GOT3 (cell line): ENCODE results near the gene TMEM164.
"Not testable (repeated sequence)": the region's sequence is repeated elsewhere in the genome, so short reads cannot be mapped to it uniquely, and the experiment has no call there.

Source experiments
- DNase-seq: peaks from one replicate; lab custom pipeline; 2025; ENCODE audit warnings: mixed read lengths; lab: John Stamatoyannopoulos, UW

TMEM164 gene

DNA sequence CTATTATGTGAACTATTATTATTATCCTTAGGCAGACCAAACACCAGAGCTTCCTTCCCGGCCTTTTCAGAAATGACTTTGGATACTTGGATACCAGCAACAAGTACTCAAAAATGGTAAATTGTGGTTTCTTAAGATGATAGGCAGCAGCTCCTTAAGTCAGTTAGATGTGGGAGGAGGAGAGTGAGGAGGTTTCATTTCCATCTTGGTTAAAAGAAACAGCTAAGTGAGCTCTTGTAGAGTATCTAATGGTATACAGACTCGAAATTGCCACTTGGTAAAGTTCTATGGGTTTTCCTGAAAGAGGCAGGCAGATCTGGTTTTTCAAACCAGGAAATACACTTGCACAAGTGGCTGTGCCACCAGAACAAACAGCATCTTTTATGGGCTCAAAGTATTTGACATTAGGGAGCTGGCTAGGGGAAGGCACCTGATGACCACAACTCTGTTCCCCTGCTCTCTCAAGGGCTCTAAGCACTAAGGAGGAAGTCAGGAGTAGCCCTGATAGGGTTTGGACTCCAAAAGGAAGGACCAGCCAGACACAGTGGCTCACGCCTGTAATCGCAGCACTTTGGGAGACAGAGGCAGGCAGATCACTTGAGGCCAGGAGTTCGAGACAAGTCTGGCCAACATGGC is 130.9 kb downstream of the TMEM164 start:
- no peak for DNase-seq

DNA sequence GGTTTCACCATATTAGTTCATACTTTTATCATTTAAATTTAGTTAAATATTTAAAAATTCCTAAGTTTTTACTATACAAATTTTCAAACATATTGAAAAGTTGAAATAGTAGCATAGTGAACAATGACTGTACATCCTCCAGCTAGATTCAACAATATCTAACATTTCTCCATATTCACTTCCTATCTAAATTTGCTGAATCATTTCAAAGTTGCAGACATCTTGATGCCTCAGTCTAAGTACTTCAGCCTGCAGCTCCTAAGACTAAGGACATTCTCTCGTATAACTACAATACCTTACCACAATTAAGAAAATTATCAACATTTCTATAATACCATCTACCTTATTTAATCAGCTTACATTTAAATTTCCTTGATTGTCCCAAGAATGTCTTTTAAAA is 132.7 kb downstream of the TMEM164 start:
- no peak for DNase-seq

DNA sequence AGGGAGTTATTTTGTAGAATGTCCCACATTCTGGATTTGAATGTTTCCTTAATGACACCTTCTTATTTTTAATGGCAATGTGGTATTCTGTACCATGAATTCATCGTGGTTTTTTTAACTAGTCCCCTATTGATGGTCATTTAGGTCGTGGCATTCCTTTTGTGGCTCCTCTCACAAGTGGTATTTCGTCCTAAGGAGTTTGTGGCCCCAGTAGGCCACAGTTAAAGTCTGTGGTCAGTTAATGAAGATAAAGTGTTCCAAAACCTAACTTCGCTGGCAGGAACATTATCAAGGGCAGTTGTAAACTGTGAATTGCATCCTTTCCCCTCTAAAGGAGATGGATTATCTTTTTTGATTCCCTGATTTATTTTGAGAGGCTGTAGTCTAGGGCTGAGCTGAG is 133.2 kb downstream of the TMEM164 start:
- no peak for DNase-seq

DNA sequence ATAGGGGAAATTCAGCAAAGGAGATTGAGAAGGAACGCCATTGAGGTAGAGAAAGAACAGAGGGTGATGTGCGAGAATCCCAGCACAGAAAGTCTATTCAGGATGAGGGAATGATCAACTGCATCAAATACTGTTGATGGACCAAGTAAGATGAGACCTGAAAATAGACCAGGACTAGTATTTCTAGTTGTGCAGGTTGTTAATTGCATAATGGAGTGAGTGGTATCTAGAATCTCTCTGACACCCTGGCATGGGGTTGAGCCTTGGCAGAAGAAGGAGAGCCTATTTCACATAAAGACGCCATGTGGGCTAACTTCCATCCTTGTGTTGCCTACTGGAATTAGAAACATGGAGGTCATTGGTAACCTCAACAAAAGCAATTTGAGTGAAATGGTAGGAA is 135.6 kb downstream of the TMEM164 start:
- no peak for DNase-seq

DNA sequence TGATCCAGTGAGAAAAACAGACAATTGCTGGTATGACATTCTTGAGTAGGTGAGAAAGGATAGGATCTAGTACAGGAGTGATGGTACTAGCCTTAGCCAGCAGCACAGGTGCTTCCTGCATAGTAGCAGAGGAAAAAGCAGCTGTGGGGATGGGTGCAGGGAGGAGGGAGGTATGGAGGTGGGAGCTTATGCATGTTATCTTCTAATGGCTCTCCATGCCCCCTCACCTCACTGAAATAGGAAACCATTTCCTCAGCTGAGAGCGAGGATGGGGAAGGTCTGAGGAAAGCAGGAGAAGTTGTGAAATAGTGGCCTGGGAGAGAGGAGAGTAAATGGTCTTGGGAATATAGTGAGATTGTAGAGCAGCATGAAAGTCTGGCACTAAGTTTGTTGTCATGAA is 136.3 kb downstream of the TMEM164 start:
- DNase-seq: no peak

DNA sequence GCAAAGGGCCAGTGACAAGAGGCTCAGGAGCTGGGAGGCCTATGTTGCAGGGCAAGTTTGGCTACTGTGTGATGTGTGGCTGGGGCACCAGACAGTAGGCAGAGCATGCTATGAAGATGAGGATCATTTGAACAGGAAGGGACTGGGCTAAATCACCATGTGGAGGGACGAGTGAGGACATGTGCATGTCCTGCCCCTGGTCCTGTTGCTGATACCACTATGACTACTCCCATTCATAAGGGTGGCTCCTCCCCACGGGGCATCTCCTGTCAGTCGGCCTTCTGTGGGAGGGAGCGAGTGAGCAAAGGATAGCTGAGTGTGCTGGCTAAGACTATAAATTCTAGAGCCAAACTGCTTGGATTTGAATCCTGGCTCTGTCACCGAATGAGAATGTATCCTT is 139.2 kb downstream of the TMEM164 start:
- no peak for DNase-seq

DNA sequence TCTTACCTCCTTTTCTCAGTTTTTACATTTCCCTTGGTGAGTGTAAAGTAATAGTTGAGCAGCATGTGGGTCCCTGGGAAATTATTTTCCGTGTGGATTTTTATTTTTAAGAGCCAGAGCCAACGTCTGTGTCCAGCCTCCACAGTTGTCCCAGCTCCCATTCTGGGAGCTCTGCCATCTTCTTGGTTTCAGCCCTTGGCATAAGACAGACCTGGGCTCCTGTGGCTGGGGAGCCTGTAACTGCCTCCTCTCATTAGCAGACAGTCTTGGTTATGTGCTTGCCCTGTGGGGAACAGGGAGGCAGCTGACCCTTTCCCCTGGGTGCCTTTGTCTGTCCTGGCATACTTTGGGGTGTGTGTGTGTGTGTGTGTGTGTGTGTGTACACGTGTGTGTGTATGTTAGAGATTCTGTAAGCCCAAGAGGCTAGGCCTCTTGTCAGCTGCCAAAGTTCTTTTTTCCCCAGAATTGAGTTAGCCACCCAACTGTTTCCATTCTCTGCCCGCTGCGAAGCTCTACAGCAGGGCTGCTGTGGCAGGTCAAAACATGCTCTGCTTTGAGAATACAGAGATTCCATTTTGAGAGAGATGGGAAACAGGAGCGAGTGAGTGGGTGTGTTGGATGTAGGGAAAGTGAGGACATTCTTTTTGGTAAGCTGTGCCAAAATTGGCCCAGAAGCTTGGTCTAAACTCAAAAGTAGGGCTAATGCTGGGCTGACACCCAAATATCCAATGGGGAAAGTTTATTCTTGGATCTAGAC is 140.7 kb downstream of the TMEM164 start:
- DNase-seq: no peak

DNA sequence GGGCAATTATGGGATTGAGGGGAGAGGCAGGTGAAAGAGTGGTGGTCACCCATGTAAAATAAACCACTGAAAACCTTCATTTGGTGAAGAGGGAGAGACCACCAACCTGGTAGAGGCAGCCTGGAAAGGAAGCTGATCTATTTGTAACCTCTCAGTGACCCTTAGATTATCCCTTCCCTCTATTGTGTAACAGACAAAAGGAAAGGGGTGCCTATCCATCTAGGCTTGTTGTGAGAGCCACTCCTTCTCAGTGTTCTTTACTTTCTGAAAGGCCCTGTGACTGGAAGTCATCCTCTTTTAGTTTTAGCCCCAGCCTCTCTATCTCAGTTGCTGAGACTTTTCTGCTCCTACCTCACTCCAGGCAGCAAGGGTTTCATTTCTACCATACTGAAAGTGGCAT is 142.4 kb downstream of the TMEM164 start:
- DNase-seq: no peak

DNA sequence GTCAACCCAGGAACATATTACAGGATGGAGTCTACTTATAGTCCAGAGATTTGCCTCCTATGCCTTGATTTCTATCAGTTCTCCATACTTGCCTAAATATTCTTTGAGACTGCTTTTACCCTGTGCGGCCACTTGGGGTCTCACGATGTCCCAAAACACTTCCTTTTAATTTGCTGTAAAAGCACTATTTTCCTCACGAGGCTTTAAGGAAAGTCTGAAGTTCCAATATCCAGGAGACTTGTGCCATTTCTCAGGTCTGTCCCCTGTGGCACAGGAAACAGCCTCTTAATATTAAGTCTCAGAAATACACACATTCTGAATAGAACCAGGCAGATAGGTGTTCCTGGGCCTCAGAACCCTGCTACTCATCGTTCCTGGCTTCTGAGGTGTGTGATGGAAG is 142.9 kb downstream of the TMEM164 start:
- DNase-seq: no peak

DNA sequence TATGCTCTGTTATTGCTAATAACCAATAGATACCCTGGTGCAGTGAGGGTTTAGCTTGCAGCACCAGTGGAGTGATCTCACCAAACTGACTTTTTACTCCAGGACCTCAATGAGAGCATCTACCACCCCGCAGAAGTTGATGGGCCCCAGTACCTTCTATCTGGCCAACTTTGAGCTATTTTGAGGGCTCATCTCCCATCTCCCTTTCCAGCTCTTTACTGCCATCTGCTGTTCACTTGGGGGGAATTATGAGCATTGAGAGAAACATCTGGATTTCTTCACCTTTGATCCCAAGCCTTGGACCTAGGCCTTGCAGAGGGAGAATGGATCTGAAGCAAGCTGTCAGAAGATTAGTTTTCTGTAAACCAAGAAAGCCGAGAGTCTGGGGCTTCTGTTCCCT is 143.6 kb downstream of the TMEM164 start:
- no peak for DNase-seq

DNA sequence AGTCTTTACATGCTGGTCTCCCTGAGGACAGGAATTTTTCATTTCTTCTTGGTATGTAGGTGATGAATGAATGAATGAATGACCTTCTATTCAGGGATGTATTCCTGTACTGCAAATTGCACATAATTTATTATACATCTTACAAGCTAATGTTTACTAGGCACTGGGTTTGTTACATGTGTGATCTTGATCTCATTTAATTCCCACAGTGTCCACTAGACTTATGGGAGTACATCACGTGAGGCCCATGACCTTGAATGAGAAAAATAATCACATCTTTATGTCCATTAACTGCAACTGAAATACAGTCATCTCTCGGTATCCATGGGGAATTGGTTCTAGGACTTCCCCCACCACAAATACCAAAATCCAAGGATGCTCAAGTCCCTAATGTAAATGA is 150.3 kb downstream of the TMEM164 start:
- no peak for DNase-seq

DNA sequence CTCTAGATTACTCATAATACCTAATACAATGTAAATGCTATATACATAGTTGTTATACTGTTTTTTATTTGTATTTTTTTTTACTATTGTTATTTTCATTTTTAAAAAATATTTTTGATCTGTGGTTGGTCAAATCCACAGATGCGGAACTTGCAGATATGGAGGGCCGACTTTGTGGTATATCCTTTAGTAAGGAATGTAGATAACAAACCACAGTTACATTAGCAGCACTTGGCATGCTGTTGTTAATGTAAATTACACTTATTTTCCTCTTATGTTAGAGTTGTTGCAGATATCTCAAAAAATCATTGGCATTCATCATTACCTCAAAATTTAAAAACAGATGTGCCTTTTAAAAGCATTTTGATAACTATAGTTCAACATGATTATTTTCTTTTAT is 151.0 kb downstream of the TMEM164 start:
- no peak for DNase-seq

DNA sequence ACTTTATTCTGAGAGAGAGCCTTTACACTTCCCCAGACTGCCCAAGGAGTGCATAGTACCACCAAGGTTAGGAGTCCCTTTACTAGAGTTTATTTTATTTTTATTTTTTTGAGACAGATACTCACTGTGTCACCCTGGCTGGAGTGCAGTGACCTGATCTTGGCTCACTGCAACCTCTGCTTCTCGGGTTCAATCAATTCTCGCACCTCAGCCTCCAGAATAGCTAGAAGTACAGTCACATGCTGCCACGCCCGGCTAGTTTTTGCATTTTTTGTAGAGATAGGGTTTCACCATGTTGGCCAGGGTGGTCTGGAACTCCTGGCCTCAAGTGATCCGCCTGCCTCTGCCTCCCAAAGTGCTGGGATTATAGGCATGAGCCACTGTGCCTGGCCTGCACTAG is 151.4 kb downstream of the TMEM164 start:
- not testable (repeated sequence) for DNase-seq

DNA sequence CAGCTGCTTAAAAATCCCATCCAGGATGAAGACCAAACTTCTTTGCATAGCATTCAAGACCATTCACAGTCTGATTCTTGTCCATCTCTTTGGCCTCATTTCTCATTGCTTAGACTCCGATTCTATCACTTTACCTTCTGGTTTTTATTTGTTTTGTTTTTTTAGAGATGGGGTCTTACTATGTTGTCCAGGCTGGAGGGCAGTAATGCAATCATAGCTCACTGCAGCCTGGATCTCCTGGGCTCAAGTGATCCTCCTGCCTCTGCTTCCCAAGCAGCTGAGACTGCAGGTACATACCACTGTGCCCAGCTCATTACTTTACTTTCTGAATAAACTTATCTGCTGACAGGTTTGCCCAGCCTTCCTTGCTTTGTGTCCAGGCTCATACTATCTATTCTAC is 152.8 kb downstream of the TMEM164 start:
- no peak for DNase-seq

DNA sequence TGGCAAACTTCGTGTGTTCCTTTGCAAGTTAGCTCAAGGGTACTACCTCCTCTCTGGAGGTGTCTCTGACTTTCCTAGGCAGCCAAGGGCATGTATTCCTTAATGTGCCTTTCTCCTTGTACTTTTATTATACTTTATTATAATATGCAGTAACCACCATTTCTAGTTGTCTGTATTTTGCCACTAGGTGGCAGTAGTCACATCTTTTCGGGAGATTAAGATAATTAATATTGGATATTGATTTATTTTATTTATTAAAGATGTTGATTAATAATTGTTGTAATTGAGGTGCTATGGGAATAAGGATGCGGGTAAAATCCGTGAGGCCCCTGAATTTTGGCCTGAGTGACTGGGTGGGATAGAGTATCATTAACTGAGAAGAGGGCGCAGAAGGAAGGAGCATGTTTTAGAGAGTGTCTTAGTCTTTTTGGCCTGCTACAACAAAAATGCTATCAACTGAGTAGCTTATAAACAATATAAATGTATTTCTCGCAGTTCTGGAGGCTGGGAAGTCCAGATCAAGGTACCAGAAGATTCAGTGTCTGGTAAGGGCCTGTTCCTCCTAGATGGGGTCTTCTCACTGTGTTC is 153.3 kb downstream of the TMEM164 start:
- DNase-seq: no peak

DNA sequence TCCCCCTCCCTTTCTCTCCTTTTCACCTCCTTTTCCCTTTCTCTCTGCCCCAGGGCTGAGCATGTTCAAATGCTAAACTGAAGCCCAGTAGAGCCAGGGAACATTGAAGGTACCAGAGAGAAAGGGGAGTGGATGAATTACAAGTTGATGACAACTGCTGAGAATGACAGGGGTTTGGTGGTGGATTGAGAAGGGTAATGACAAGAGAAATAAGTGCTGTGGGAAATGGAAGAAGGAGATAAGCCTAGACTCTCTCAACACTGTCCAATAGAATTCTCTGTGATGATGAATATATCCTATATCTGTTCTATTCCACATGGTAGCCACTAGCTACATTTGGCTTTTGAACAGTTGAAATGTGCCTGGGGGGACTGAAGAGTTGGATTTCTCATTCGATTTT is 154.5 kb downstream of the TMEM164 start:
- DNase-seq: no peak

DNA sequence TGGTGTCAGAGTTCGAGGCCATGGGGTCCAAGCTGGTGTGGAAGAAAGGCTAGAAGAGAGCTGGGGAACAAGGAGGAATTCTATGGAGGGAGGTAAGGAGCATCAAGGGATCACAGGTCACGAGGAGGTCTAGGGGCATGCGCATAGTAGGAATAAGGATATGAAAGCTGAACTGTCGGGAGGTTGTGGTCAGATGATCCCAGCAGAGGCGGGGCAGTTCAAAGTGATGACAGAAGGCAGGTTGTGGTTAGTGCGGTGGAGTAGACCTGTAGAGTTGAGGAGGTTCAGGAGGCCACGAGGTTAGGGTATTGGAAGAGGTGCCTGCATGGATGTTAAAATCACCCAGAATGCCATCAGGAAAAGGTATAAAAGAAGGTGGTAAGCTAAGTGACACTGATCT is 156.3 kb downstream of the TMEM164 start:
- no peak for DNase-seq

DNA sequence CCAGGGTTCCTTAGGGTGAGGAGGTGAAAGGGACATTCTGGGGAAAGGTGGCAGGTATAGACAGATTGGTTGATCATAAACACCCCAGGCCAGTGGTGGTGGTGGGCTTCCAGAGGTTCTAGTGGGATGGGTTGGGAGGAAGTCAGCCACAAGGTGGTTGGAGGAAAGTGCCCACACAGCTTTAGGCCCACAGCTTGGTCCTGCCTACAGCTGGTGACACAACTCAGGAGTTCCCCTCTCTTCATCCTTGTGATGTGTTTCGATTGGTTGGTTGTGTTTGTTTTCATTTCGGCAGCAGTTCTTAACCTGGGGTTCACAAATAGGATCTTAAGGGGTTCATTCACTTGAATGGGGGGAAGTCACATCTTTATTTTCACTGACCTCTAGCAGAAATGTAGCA is 157.0 kb downstream of the TMEM164 start:
- DNase-seq: no peak

DNA sequence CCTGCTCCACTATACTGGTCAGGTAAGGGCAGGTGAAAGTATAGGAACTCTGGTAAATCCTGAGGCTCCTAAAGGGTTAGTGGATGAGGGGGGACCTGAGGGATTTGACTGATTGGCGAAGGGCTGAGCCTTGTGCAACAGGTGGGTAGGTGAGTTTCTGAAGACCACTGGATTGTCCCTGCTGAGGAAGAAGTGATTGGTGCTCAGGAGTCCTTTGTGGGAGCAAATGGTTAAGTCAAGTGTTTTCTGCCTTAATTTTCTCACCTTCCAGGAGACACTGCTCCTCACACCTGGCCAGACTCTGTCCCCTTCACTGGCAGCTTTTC is 158.4 kb downstream of the TMEM164 start:
- DNase-seq: no peak

DNA sequence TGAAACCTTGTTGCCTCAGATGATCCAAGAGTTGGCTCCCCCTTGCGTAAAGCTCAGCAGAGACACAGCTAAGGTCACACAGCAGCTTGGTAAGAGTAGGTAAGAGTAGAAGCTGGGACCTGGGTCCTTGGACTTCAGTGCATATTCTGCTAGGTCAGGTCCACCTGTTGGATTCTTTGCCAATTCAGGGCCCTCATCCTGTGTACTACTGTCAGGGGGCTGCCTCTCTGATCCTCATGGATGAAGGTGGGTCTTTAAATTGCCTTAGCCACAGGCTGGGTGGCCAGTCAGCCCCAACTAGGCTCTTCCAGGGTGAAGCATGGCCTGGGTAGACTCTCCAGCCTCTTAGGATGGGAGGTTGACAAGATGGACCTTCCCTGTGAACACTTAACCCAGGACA is 159.2 kb downstream of the TMEM164 start:
- DNase-seq: no peak

DNA sequence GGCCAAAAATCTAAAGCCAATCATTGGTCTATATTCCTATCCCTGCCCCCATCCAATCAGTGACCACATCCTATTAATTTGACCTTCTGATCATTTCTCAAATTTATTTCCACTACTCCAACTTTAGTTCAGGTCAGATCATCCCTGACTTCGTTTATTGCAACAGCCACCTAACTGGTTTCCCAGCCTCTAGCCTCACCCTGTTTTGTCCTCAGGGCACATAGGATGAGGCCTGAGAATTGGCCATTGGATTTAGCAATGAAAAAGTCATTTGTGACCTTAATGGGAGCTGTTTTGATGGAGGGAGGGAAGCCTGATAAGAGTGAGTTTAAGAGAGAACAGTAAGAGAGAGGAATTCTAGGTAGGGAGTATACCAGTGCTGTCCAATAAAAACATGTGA is 160.0 kb downstream of the TMEM164 start:
- no peak for DNase-seq

DNA sequence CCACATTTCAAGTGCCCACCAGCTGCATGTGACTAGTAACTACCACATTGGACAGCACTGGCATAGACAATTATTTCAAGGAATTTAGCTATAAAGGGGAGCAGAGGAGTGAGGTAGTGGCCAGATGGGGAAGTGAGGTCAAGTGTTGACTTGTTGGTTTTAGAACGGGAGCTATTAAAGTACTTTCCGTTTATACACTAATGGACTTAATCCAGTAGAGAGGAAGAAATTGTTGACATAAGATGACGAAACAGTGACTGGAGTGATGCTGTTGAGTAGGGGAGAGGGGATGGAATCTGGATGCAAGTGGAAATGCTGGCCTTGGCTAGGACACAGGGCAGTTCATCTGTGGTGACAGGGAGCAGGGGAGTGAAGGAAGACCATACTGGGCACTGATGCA is 160.6 kb downstream of the TMEM164 start:
- DNase-seq: no peak

DNA sequence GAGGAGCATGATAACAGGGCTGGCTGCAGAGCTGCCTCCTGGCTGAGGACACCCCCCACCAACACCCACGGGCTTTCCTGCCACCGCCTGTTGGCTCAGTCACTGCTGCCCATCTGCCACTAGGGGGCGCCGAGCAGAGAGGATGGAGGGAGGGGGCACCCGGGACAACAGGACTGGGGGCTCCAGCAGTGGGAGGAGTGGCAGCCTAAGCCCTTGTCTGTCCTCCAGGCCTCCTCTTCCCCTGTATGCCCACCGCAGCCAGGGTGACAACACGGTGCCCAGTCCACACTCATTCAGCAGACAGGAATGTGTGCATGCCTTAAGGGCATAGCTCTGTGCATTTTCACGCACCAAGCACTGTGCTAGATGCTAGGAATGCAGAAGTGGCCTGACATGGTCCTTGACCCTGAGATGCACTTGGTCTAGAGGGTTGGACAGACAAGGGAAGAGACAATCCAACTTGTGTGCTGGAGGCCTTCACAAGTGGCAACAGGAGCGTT is 165.1 kb downstream of the TMEM164 start:
- DNase-seq: no peak

DNA sequence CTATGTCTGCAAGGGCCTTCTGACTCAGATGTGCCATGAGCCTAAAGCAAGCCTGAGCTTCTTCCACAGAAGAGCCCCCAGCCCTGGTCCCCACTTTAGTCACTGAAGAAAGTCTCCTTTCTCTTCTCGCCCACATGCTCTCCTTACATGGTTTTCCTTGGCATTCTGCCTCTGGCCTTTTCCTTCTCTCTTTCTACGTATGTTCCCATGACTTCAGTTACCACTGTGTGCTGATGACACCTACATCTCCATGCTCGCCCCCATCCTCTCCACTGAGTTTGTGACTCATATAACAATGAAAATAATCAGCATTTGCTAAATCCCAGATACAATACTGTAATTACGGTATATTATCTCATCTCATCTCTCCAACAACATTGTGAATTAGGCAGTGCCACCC is 165.7 kb downstream of the TMEM164 start:
- DNase-seq: no peak
